Gastroesophageal sphincter (tissue), 4 donors: ENCODE data around the gene CNOT10. TPM values are rescaled to one million over a fixed set of nuclear protein-coding genes. Genes with fewer than 3 reads are reported as not detected.

Source experiments
- ATAC-seq: fragments of 150-250 bp; one replicate; pipeline ENCODE4 v1.9.1; 2016; ENCODE audit warnings: mild to moderate bottlenecking, moderate library complexity
- H3K27ac ChIP-seq, 4 donors: fragments of 200-600 bp; sonication (generic) in 3 of 4; 1 replicate in 3 of 4; 2 replicates in 1 of 4; pipeline ENCODE4 v1.5.1; 2016 to 2019
- H3K27me3 ChIP-seq: fragments of 200-600 bp; sonication (generic); one replicate; pipeline ENCODE4 v1.5.1; 2019
- H3K36me3 ChIP-seq, 2 donors: fragments of 200-600 bp; sonication (generic); one replicate each; pipeline ENCODE4 v1.5.1; 2019; ENCODE audit warnings: control low read depth in 1 of 2
- H3K4me1 ChIP-seq, 3 donors: fragments of 200-600 bp; sonication (generic); 1 replicate in 2 of 3; 2 replicates in 1 of 3; pipeline ENCODE4 v1.5.1; 2016 to 2019; ENCODE audit warnings: control low read depth in 2 of 3
- H3K4me3 ChIP-seq, 2 donors: fragments of 200-600 bp; sonication (generic); one replicate each; pipeline ENCODE4 v1.5.1; 2019; ENCODE audit warnings: mild to moderate bottlenecking in 1 of 2, moderate library complexity in 1 of 2
- H3K9me3 ChIP-seq, 3 donors: fragments of 200-600 bp; sonication (generic); one replicate each; pipeline ENCODE4 v1.5.1; 2017 to 2019; ENCODE audit warnings: control low read depth in 2 of 3
- EP300 ChIP-seq: sonication (generic); formaldehyde crosslinking; IDR thresholded peaks from one replicate; pipeline ENCODE4 v1.6.1; 2017; ENCODE audit warnings: antibody characterized with exemption, mild to moderate bottlenecking
- POLR2A ChIP-seq, 2 donors: fragments of 450-650 bp; IDR thresholded peaks; one replicate each; pipeline ENCODE4 v1.6.1; 2017; ENCODE audit warnings: antibody characterized with exemption in 2 of 2, mild to moderate bottlenecking in 2 of 2, moderate library complexity in 1 of 2
- POLR2AphosphoS5 ChIP-seq: sonication (generic); formaldehyde crosslinking; IDR thresholded peaks from one replicate; pipeline ENCODE4 v1.6.1; 2017; ENCODE audit warnings: antibody characterized with exemption
- WGBS, 2 donors: methylation state at CpG; one replicate each; pipeline ENCODE4 v1.1.5; 2018; ENCODE audit warnings: low coverage in 1 of 2; 5-methylcytosine and 5-hydroxymethylcytosine counted together
- total RNA-seq, 4 donors: library from RNA; depleted of rRNA; stranded (reverse); fragments of >200 nt; gene quantifications; one replicate each; pipeline ENCODE4 v1.1.0, GENCODE V29; 2016
- TF ChIP-seq, protein P1 (sequence below), 4 experiments: fragments of 200-600 bp in 2 of 4; fragments of 450-650 bp in 2 of 4; sonication (generic) in 1 of 4; IDR thresholded peaks; one replicate each; pipeline ENCODE4 v1.5.1; 2017 to 2019; ENCODE audit warnings: antibody characterized with exemption in 4 of 4, mild to moderate bottlenecking in 2 of 4, moderate library complexity in 2 of 4

Gene CNOT10
- total RNA-seq, 4 donors from 2014 or later: 11.8 to 18.7 (median 15.1) TPM

DNA sequence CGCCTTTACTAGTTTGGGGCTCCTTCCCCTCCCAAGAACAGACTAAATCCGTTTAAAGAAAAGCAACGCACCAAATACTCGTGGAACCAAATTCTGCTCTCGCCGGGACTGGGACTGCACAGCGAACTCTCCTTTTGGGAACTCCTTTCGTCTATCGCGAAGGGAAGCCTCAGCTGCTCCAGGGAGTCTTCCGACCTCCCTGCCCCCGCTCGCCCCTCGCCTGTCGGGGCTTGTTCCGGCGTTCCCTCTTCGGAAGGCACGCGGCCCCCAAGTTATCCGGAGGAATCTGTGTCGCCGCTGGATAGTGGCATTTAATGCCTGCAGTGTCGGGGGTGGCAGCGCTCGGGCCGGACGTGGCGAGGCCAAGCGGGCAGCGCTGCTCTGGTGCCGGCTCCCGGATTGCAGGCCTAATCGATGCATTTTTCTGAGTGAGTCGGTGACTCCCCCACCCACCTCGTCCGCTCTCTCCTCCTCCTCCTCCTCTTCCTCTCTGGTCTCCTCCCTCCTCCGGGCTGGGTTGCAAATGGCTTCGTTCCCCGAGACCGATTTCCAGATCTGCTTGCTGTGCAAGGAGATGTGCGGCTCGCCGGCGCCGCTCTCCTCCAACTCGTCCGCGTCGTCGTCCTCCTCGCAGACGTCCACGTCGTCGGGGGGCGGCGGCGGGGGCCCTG lies 132.7 kb downstream of the CNOT10 start, which contains the start of gene TRIM71:
TSS of gene TRIM71 (plus strand) at position 440 of the 671 bp plus-strand sequence. CDS start at position 524, 84 bp downstream.
- peaks cover 0 to 36% (median 17%) of the 10 kb centered on the region in 3 donors for H3K4me1 ChIP-seq
- peaks cover 74% of the 10 kb centered on the region for H3K27me3 ChIP-seq
- no peaks in the 10 kb centered on the region for H3K9me3 ChIP-seq
- no peak for TF ChIP-seq EP300
- TF ChIP-seq, protein P1, sequence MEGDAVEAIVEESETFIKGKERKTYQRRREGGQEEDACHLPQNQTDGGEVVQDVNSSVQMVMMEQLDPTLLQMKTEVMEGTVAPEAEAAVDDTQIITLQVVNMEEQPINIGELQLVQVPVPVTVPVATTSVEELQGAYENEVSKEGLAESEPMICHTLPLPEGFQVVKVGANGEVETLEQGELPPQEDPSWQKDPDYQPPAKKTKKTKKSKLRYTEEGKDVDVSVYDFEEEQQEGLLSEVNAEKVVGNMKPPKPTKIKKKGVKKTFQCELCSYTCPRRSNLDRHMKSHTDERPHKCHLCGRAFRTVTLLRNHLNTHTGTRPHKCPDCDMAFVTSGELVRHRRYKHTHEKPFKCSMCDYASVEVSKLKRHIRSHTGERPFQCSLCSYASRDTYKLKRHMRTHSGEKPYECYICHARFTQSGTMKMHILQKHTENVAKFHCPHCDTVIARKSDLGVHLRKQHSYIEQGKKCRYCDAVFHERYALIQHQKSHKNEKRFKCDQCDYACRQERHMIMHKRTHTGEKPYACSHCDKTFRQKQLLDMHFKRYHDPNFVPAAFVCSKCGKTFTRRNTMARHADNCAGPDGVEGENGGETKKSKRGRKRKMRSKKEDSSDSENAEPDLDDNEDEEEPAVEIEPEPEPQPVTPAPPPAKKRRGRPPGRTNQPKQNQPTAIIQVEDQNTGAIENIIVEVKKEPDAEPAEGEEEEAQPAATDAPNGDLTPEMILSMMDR (IDR thresholded peaks at IDR 0.05): no peak
- no peak for TF ChIP-seq POLR2A (IDR thresholded peaks at IDR 0.05)
- TF ChIP-seq POLR2AphosphoS5: no peak
- ATAC-seq: no peak
- H3K27ac ChIP-seq: no peak within 1 kb of the TSS
- WGBS, 2 donors: 0 to 3% methylated on average over 5 to 12 of the region's 59 CpGs
- H3K36me3 ChIP-seq: no peaks in the 10 kb centered on the region
- peak within 1 kb of the TSS; percentile 23 to 49 for H3K4me3 ChIP-seq

DNA sequence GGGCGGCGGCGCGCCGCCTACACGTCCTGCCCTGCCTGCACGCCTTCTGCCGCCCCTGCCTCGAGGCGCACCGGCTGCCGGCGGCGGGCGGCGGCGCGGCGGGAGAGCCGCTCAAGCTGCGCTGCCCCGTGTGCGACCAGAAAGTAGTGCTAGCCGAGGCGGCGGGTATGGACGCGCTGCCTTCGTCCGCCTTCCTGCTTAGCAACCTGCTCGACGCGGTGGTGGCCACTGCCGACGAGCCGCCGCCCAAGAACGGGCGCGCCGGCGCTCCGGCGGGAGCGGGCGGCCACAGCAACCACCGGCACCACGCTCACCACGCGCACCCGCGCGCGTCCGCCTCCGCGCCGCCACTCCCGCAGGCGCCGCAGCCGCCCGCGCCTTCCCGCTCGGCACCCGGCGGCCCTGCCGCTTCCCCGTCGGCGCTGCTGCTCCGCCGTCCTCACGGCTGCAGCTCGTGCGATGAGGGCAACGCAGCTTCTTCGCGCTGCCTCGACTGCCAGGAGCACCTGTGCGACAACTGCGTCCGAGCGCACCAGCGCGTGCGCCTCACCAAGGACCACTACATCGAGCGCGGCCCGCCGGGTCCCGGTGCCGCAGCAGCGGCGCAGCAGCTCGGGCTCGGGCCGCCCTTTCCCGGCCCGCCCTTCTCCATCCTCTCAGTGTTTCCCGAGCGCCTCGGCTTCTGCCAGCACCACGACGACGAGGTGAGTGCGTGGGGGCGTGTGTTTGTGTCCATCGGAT lies 133.4 kb downstream of the CNOT10 start:
- H3K27me3 ChIP-seq: peaks cover 81% of the 10 kb centered on the region
- peaks cover 0 to 36% (median 17%) of the 10 kb centered on the region in 3 donors for H3K4me1 ChIP-seq
- H3K9me3 ChIP-seq: no peaks in the 10 kb centered on the region
- whole genome bisulfite sequencing, 2 donors: no CpG with 5 or more reads among the region's 111 CpGs
- no peak for ATAC-seq
- H3K4me3 ChIP-seq: peak overlapping the region in 1 of 2 donors; percentile 49
- no peaks in the 10 kb centered on the region for H3K36me3 ChIP-seq
- H3K27ac ChIP-seq: no peak overlapping the region
- no peak for TF ChIP-seq POLR2AphosphoS5
- TF ChIP-seq, protein P1 (IDR thresholded peaks at IDR 0.05): no peak
- TF ChIP-seq POLR2A (IDR thresholded peaks at IDR 0.05): no peak
- TF ChIP-seq EP300: no peak

DNA sequence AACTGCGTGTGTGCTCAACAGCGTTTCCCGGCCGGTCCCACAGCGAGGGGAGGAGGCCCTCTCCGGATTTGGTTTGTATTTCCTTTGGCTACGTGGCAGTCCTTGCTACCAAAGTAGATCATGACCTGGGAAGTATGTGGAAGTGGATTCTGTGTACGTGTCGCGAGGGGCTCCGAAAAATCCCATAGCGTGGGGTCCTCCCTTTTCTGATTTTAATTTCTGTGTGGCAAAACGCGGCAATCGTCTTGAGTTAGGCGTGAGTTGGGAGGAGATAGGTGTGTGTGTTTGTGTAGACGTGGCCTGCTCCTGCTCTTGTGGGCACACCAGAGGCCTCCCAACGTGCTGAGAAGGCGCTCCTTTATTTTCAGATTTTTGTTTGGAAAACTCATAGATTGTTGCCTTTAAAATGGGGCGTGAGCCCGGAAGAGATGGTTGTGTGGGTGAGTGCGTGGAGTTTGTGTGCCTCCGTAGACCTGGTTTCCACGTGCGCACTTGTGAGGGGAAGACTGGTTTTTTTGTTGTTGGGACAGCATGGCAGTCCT lies 134.1 kb downstream of the CNOT10 start:
- Histone ChIP-seq H3K4me3 (peak overlapping the region in 1 of 2 donors; percentile 49), H3K27ac (no peak overlapping the region), H3K36me3 (no peaks in the 10 kb centered on the region), H3K27me3 (peaks cover 86% of the 10 kb centered on the region), H3K4me1 (peaks cover 0 to 36% (median 17%) of the 10 kb centered on the region in 3 donors), H3K9me3 (no peaks in the 10 kb centered on the region)
- ATAC-seq: no peak
- TF ChIP-seq POLR2AphosphoS5: no peak
- TF ChIP-seq EP300: no peak
- WGBS, 2 donors: 30 to 75% methylated on average over 2 to 4 of the region's 25 CpGs

DNA sequence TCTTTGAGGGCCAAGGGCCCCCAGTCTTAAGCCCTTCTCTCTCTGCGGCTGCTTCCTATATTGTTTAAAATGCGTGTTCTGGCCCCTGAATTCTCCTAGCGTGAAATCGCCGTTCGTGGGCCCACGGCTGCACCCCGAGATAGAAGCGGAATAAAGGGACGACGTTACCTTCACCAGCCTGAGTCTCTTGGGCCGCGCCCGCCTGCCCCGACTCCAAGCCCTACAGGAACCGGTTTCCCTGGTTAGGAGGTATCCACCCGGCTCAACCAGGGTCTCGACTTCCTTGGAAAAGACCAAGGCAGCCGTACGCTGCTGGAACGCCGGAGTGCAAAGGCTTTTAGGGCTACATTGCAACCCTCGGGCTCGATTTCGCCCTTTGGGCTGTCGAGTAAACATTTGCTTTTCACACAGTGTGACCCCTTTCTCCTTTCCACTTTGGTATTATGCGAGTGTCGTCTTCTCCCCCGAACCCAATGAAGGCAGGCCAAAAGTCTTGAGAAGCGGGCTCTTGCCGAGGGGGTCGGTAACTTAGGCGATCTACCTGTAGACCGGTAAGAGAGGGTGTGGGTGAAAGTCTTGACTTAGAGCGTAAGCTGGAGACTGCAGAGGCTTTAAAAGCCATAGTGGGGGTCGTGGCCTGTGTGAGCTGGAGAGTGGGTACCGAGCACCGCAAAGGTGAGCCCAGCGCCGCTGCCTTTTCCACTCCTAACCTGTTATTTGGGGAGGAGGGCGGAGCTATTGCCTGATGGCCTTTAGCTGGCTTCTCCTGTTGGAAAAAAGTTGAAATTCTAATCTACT lies 134.8 kb downstream of the CNOT10 start:
- WGBS, 2 donors: 73 to 80% methylated on average over 1 to 25 of the region's 41 CpGs
- ATAC-seq: no peak
- H3K4me3 ChIP-seq: no peak overlapping the region

GRCh38 chr3:32820430-32820829 lies 135.4 kb downstream of the CNOT10 start:
- H3K27ac ChIP-seq: no peak overlapping the region
- no peak overlapping the region for H3K4me3 ChIP-seq
- peaks cover 99% of the 10 kb centered on the region for H3K27me3 ChIP-seq
- no peaks in the 10 kb centered on the region for H3K9me3 ChIP-seq
- H3K36me3 ChIP-seq: no peaks in the 10 kb centered on the region
- TF ChIP-seq POLR2A (IDR thresholded peaks at IDR 0.05): no peak
- WGBS, 2 donors: 64 to 81% methylated on average over 2 of the region's 2 CpGs
- peaks cover 0 to 36% (median 17%) of the 10 kb centered on the region in 3 donors for H3K4me1 ChIP-seq
- no peak for ATAC-seq

More for the DNA sequence above, 134.8 kb downstream of the CNOT10 start:
- Histone ChIP-seq H3K27me3 (peaks cover 93% of the 10 kb centered on the region), H3K27ac (no peak overlapping the region), H3K4me1 (peaks cover 0 to 36% (median 17%) of the 10 kb centered on the region in 3 donors), H3K9me3 (no peaks in the 10 kb centered on the region), H3K36me3 (no peaks in the 10 kb centered on the region)
- TF ChIP-seq POLR2A (IDR thresholded peaks at IDR 0.05): no peak
